ENCODE measurements around the gene TMEM62. TPM values are rescaled to one million over a fixed set of nuclear protein-coding genes. Genes with fewer than 3 reads are reported as not detected.

Gene TMEM62
- total and polyA plus RNA-seq, 10 of the 15 experiments (the other 5 are each of a cell fraction or from before 2014, with no cell fraction given), result 7.0 to 26.8 (median 14.9) TPM

DNA sequence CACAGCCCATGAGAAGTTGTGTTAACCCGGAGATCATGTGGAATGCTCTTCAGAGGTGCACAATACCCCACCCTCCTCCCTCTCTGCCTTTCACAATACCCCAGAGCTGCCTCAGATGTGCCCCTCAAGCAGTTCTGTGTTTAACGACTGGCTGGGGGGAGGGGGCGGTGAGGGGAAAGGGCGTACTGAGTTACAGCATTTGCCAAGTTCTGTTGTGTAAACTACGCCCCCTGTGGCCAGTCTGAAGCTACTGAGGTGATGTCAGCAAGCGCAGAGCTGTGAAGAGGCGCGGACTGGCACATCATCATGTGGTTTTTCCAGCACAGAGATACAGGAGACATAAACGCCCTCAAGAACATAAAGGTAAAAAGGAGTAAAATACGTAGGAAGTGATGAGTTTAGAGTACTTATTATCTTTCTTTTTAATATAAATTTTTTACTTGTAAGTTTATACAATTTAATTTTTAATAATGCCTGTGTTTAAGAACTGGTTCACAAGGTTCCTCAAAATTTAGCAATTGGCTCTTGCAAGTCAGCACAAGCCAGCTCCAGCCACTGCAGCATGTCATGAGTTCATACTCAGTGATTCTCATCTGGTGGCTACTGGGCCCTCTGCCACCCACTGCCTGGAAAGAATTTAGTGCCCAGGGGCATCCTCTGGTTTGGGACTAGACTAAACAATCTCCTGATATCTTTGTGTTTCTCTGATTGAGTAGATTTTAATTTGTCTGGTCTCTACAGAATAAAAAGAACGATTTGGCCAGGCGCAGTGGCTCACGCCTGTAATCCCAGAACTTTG, 85.7 kb downstream of the TMEM62 start:
- TF ChIP-seq, protein P1, sequence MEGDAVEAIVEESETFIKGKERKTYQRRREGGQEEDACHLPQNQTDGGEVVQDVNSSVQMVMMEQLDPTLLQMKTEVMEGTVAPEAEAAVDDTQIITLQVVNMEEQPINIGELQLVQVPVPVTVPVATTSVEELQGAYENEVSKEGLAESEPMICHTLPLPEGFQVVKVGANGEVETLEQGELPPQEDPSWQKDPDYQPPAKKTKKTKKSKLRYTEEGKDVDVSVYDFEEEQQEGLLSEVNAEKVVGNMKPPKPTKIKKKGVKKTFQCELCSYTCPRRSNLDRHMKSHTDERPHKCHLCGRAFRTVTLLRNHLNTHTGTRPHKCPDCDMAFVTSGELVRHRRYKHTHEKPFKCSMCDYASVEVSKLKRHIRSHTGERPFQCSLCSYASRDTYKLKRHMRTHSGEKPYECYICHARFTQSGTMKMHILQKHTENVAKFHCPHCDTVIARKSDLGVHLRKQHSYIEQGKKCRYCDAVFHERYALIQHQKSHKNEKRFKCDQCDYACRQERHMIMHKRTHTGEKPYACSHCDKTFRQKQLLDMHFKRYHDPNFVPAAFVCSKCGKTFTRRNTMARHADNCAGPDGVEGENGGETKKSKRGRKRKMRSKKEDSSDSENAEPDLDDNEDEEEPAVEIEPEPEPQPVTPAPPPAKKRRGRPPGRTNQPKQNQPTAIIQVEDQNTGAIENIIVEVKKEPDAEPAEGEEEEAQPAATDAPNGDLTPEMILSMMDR (IDR thresholded peaks at IDR 0.05 in 2 of 3, conservative IDR thresholded peaks at IDR 0.05 in 1 of 3; ENCODE audit: control insufficient read depth in 2 of 3, extremely low read depth in 1 of 3, insufficient read depth in 1 of 3, low read depth in 3 of 3, low read length in 3 of 3), result peak in 2 of 3 experiments; percentile 1 to 20; a peak in 1 of 6 replicates
- TF ChIP-seq ZBTB11 (CRISPR knock-in tag; IDR thresholded peaks at IDR 0.05), result no peak
- H3K4me1 ChIP-seq (ENCODE audit: control insufficient read depth, insufficient read depth, low read length), result no peaks in the 10 kb centered on the region
- ChIA-PET SMC1A (ENCODE audit: uncharacterized antibody, unreplicated experiment) (no interaction called here), POLR2A (no interaction called here), RAD21 (ENCODE audit: unreplicated experiment) (interaction anchor here (0.6 kb wide), 1 partner anchor 1909 kb away, joined by 3 read pairs; no protein-coding TSS in a partner anchor), CTCF (interaction anchor here (1.1 to 2.4 kb wide), 3 partner anchors 15 to 66 kb away, joined by 5 to 7 read pairs (median 5); partner anchors contain the start of gene TGM5)
- ATAC-seq, result no peak
- no peak overlapping the region for H3K27ac ChIP-seq (ENCODE audit: control insufficient read depth, insufficient read depth)
- H3K27me3 ChIP-seq (replicated peaks in 1 of 2; ENCODE audit: control insufficient read depth in 2 of 2, insufficient read depth in 2 of 2, low read length in 1 of 2), result no peaks in the 10 kb centered on the region
- FAIRE-seq, result no peak
- H4K20me1 ChIP-seq (ENCODE audit: control insufficient read depth, insufficient read depth), result no peaks in the 10 kb centered on the region
- in situ Hi-C loops (cut with MboI) (no loop called here), intact Hi-C loops (cut with micrococcal nuclease; ENCODE audit: unreplicated experiment) (no loop called here)
- H3K4me3 ChIP-seq, result no peak overlapping the region
- no peaks in the 10 kb centered on the region for H3K79me2 ChIP-seq (ENCODE audit: control insufficient read depth, insufficient read depth, low read length)
- WGBS (ENCODE audit: insufficient coverage, insufficient replicate concordance, low lambda C conversion rate, missing lambda C conversion rate), result 23% methylated on average over 13 of the region's 13 CpGs
- no peak overlapping the region for H3K4me2 ChIP-seq (ENCODE audit: control insufficient read depth, insufficient read depth)
- no peaks in the 10 kb centered on the region for H3K36me3 ChIP-seq (ENCODE audit: control insufficient read depth in 2 of 2, insufficient read depth in 2 of 2, low read length in 1 of 2)
- DNase-seq (ENCODE audit: low read depth, low spot score), result no peak
- no peaks in the 10 kb centered on the region; the same call in 2 of the 3 replicates for H3K9me3 ChIP-seq (replicated peaks; ENCODE audit: control insufficient read depth, insufficient read depth, low read length)
- no peak overlapping the region for H3K9ac ChIP-seq (ENCODE audit: control insufficient read depth, insufficient read depth, low read length)
- H2AFZ ChIP-seq (ENCODE audit: control insufficient read depth, low read depth, low read length), result no peak overlapping the region
- BruUV-seq (replicated peaks), result no TSS peak

Data from GM12878 (cell line).